GM19452 (cell line): ENCODE measurements around the gene DERL3.

ENCODE experiments used
- ATAC-seq: cut with Tn5 transposase; IDR thresholded peaks from one replicate; pipeline ENCODE4 v1.9.1; 2021; ENCODE audit not compliant: unreplicated experiment

The DERL3 gene

DNA sequence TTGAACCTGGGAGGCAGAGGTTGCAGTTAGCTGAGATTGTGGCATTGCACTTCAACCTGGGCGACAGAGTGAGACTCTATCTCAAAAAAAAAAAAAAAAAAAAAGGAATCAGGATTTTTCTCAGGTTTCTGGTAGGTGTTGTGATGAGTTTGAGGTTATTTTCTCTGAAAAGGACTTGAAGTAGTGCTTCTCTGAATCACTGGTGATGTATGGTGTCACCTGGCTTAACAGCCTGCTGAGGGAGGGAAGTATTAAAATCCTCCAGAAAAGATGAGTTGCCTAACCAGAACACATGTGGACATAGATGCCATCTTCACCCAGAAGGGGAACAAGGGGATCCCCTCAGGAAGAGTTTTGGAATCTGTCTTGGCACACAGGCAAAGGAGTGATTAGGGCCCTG is 32.0 kb downstream of the DERL3 start:
- ATAC-seq, result no peak

DNA sequence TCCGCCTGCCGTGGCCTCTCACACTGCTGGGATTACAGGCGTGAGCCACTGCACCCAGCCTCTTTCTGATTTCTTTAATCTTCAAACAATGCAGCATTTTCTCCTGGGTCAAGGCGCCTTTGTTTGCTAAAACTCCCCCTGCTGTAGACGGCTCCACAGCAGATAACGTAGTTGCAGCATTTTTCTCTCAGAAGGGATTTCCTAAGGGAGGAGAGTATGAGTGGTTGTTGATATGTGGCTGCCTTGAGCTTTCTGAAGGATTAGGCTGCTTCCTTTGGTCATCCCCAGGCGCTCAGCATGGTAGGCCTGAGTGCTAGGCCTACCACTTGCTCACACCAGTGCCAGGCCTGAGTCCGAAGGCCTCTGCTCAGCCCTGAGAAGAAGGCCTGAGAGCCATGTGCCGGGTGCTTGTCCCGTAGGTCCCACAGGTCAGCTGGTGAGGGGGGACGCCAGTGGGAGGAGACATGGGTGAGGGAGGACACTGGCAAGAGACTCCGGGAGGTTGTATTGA is 34.0 kb downstream of the DERL3 start:
- no peak for ATAC-seq

- no peak for ATAC-seq
These were observed 35.6 kb downstream of the DERL3 start for GRCh38 chr22:23803001-23803819.

GRCh38 chr22:23801886-23802377 is 36.9 kb downstream of the DERL3 start:
- no peak for ATAC-seq

DNA sequence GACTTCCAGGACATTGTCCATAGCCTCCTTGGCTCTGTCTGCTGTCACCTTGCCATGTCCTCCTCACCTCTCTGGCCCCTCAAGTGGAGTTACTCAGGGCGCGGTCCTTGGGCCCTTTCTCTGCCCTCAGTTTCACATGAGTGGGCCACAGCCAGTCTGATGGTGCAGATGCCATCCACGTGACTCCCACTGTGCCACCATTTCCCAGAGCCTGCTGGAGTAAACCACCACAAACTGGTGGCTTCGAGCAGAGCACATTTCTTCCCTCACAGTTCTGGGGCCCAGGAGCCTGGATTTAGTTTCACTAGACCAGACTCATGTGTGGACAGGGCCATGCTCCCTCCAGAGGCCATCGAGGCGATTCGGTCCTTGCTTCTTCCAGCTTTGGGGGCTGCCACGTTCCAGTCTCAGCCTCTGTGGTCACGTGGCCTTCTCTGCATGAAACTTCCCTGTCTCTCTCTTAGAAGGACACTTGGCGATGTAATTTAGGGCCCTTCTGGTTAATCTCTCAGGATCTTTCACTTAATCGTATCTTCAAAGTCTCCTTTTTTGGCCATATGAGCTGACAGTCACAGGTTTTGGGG is 37.5 kb downstream of the DERL3 start:
- no peak for ATAC-seq

- peak; percentile 66 for ATAC-seq
These were observed 38.2 kb downstream of the DERL3 start for GRCh38 chr22:23800297-23801237.

- ATAC-seq, result no peak
These were observed 42.3 kb downstream of the DERL3 start for GRCh38 chr22:23796461-23796860.

DNA sequence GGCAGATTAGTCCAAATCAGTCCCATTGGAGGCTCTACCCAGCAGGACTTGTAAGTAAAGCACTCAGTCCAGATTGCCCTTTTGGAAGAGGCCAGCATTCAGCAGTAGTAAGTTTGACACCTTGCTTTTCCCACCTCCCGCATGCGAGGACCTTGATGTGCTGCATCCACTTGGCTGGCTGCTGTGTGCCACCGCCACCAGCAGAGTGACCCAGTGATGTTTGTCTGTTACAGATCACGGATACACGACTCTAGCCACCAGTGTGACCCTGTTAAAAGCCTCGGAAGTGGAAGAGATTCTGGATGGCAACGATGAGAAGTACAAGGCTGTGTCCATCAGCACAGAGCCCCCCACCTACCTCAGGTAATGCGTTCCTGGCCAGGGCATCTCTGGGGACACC is 45.5 kb downstream of the DERL3 start:
- no peak for ATAC-seq

GRCh38 chr22:23791738-23792645 is 46.8 kb downstream of the DERL3 start:
- no peak for ATAC-seq

- no peak for ATAC-seq
These were observed 47.7 kb downstream of the DERL3 start for GRCh38 chr22:23790819-23791737.

GRCh38 chr22:23789638-23790037 is 49.2 kb downstream of the DERL3 start:
- ATAC-seq, result no peak

GRCh38 chr22:23789121-23789520 is 49.7 kb downstream of the DERL3 start:
- no peak for ATAC-seq

DNA sequence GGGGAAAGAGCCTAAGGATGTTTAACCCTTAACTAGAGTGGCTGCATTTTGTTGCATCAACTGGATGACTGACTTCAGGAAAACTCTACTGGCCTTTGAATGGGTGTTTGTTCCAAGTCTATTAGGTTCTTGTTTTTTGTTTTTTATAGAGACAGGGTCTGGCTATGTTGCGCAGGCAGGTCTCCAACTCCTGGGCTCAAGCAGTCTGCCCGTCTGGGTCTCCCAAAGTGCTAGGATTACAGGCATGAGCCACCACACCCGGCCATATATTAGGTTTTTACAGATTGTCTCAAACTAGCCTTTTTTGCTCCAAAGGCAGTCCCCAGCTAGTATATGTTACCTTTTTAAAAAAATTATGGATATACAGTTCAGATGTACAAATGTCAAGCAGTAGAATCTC is 50.9 kb downstream of the DERL3 start:
- no peak for ATAC-seq

- ATAC-seq, result peak; percentile 15
These were observed 51.3 kb downstream of the DERL3 start for GRCh38 chr22:23787600-23787896.

DNA sequence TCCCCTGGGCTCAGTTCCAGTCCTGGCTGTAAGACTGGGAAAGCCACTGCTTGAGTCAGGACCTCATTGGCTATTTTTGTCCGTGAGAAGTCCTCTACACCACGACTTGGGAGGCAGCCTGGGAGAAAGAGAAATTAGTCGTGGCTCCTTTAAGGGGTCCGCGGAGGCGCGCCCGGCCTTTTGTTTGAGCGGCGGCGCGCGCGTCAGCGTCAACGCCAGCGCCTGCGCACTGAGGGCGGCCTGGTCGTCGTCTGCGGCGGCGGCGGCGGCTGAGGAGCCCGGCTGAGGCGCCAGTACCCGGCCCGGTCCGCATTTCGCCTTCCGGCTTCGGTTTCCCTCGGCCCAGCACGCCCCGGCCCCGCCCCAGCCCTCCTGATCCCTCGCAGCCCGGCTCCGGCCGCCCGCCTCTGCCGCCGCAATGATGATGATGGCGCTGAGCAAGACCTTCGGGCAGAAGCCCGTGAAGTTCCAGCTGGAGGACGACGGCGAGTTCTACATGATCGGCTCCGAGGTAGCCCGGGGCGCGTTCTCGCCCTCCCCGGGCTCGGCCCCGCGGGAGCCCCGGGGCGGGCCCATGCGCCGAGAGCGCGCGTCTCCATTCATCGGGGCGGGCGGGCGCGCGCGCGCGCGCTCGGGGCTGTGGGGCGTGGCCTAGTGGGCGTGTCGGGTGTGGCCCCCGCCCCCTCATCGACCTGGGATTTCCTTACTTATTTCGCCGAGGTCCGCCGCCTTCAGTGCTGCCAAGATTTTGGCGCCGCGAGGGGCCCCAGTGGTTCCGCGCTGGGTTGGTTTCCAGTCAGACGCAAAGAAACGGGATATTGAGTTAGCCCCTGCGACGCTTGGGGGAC is 51.8 kb downstream of the DERL3 start, which contains the start of gene SMARCB1:
Gene SMARCB1, plus strand, starts transcription at position 215 of the 848 bp plus-strand sequence. Its CDS starts 204 bp downstream, at position 419.
- ATAC-seq, result peak; percentile 67

- no peak for ATAC-seq
These were observed 52.5 kb downstream of the DERL3 start for GRCh38 chr22:23786261-23786710.
